Bronchial epithelial cell (primary cell): ENCODE data around the gene SMAD7. TPM values are rescaled to one million over a fixed set of nuclear protein-coding genes. Genes with fewer than 3 reads are reported as not detected.

Source experiments
- DNase-seq: peaks from one replicate; pipeline ENCODE4 v3.0.0-alpha.2; 2010; ENCODE audit warnings: low read depth
- FAIRE-seq: peaks from 2 replicates; lab custom pipeline; 2011; peaks lifted over from hg19 to GRCh38; lab: Jason Lieb, UNC
- H3K27me3 ChIP-seq: 2 replicates; pipeline ENCODE4 v1.5.1; 2011; ENCODE audit warnings: low read length; ENCODE audit not compliant: control insufficient read depth, insufficient read depth
- H3K36me3 ChIP-seq: 2 replicates; pipeline ENCODE4 v1.5.1; 2011; ENCODE audit warnings: low read length; ENCODE audit not compliant: control insufficient read depth, insufficient read depth
- H3K4me3 ChIP-seq: 2 replicates; pipeline ENCODE4 v1.5.1; 2011; ENCODE audit warnings: mild to moderate bottlenecking, low read depth, low read length, control low read depth
- total RNA-seq: library from RNA; depleted of rRNA; stranded (reverse); fragments of >200 nt; gene quantifications from 2 replicates; pipeline ENCODE4 v1.2.1, GENCODE V29; 2014
- TF ChIP-seq, protein P1 (sequence below): IDR thresholded peaks from 2 replicates; pipeline ENCODE4 v1.5.1; 2011; ENCODE audit warnings: mild to moderate bottlenecking, moderate library complexity, low read length, control low read depth, inconsistent platforms; ENCODE audit not compliant: insufficient read depth, severe bottlenecking

The SMAD7 gene
- total RNA-seq, 1 donor from 2014 or later = 19.2 TPM

GRCh38 chr18:48917579-48918517, 32.9 kb downstream of the SMAD7 start:
- FAIRE-seq = no peak
- Histone ChIP-seq H3K27me3 (no peaks in the 10 kb centered on the region), H3K36me3 (peaks cover 18% of the 10 kb centered on the region), H3K4me3 (no peak overlapping the region)
- TF ChIP-seq, protein P1, sequence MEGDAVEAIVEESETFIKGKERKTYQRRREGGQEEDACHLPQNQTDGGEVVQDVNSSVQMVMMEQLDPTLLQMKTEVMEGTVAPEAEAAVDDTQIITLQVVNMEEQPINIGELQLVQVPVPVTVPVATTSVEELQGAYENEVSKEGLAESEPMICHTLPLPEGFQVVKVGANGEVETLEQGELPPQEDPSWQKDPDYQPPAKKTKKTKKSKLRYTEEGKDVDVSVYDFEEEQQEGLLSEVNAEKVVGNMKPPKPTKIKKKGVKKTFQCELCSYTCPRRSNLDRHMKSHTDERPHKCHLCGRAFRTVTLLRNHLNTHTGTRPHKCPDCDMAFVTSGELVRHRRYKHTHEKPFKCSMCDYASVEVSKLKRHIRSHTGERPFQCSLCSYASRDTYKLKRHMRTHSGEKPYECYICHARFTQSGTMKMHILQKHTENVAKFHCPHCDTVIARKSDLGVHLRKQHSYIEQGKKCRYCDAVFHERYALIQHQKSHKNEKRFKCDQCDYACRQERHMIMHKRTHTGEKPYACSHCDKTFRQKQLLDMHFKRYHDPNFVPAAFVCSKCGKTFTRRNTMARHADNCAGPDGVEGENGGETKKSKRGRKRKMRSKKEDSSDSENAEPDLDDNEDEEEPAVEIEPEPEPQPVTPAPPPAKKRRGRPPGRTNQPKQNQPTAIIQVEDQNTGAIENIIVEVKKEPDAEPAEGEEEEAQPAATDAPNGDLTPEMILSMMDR = no peak
- no peak for DNase-seq

DNA sequence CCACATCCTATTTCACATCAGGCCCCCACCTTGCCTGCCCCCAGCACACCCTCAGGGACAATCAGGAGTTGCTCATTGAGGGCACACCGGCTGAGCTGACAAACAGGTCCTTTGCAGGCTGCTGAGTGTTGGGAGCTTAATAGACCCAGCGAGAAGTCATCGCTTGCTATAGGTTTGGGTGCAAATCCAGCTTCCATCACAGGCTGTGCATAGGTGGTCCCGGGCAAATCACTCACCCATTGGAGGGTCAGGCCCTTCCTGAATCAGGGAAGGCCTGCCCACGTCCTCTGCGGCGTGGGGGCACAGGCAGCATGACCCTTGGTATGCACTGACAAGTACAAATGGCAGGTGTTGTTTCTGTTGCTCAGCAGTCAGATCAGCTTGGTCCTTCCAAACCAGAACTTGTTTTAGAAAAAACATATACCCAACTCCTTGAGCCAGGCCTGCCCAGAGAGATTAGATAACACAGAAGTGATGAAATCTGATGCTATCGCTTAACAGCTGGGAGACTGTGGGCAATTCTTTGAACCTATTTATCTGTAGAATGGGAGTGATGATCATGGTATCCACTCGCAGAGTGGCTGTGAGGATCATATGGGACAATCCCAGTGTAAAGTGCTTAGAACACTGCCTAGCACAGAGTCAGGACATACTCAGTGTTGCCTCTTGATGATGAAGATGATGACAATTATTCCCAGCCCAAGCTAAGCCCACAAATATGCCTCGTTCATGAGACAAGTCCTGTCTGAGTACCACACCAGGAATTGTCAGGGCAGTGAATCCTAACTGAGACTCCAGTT, 34.9 kb downstream of the SMAD7 start:
- DNase-seq (no peak), FAIRE-seq (peak; percentile 50)
- Histone ChIP-seq H3K36me3 (peaks cover 7% of the 10 kb centered on the region), H3K4me3 (no peak overlapping the region), H3K27me3 (no peaks in the 10 kb centered on the region)
- TF ChIP-seq, protein P1 = no peak

DNA sequence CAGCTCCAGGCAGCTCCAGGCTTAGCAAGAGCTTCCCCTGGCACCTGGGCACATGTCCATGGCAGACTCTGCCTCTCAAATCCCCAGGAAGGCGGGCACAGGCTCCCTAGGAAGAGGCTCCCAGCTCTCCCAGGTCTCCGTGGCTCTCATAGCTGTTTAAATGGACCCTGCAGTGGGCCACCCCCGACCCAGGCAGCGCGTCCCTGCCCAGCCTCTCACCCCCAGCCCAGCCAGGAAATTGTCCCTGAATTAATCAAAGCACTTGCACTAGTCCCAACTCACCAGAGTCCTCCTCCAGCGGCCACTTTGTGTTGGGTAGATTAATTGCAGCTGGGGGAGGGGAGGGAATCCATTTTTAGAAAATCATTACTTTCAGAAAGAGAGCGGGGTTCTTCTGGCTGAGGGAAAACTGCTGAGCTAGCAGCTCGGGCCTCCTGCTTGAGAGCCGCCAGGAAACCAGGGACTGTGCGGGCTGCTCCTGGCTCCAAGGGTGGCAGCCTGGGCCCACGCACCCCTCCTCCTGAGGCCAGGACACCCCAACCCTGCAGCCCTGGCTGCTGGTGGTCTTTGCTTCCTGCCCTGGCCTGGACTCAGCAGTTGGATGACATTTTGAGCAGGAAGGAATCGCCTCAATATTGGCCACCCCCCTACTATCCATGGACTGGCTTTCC, 36.0 kb downstream of the SMAD7 start:
- H3K36me3 ChIP-seq = no peaks in the 10 kb centered on the region
- no peak for FAIRE-seq
- no peaks in the 10 kb centered on the region for H3K27me3 ChIP-seq
- no peak for DNase-seq
- H3K4me3 ChIP-seq = no peak overlapping the region
- TF ChIP-seq, protein P1 = no peak

- FAIRE-seq (no peak), DNase-seq (no peak)
- TF ChIP-seq, protein P1 = no peak
- Histone ChIP-seq H3K27me3 (no peaks in the 10 kb centered on the region), H3K4me3 (no peak overlapping the region), H3K36me3 (no peaks in the 10 kb centered on the region)
These were observed 37.0 kb downstream of the SMAD7 start for GRCh38 chr18:48913775-48914174.

GRCh38 chr18:48913201-48913600, 37.6 kb downstream of the SMAD7 start:
- no peak for FAIRE-seq
- TF ChIP-seq, protein P1 = peak; percentile 55
- no peak overlapping the region for H3K4me3 ChIP-seq
- DNase-seq = no peak
- no peaks in the 10 kb centered on the region for H3K36me3 ChIP-seq
- H3K27me3 ChIP-seq = no peaks in the 10 kb centered on the region
